Glutamatergic neuron (in vitro differentiated cells): ENCODE measurements around the gene MRC2. TPM values are rescaled to one million over a fixed set of nuclear protein-coding genes. Genes with fewer than 3 reads are reported as not detected.
A peak's percentile ranks its signal among the peaks of the same experiment; 100 is the strongest.
"Not testable (repeated sequence)": the region's sequence is repeated elsewhere in the genome, so short reads cannot be mapped to it uniquely, and the experiment has no call there.

Source experiments
- DNase-seq: peaks from one replicate; pipeline ENCODE4 v3.0.0; 2022
- H3K27ac Mint-ChIP-seq: one replicate; pipeline ENCODE4 v1.8.0; 2020; ENCODE audit warnings: mild to moderate bottlenecking, mixed read lengths, inconsistent platforms; ENCODE audit not compliant: unreplicated experiment
- H3K27me3 Mint-ChIP-seq: one replicate; pipeline ENCODE4 v1.8.0; 2020; ENCODE audit warnings: mild to moderate bottlenecking, moderate library complexity, mixed read lengths, inconsistent platforms; ENCODE audit not compliant: unreplicated experiment
- H3K36me3 Mint-ChIP-seq: one replicate; pipeline ENCODE4 v1.8.0; 2020; ENCODE audit warnings: mild to moderate bottlenecking, mixed read lengths, inconsistent platforms; ENCODE audit not compliant: unreplicated experiment
- H3K4me1 Mint-ChIP-seq: one replicate; pipeline ENCODE4 v1.8.0; 2020; ENCODE audit warnings: mild to moderate bottlenecking, low read depth, mixed read lengths, inconsistent platforms; ENCODE audit not compliant: unreplicated experiment
- H3K4me3 Mint-ChIP-seq: one replicate; pipeline ENCODE4 v1.8.0; 2020; ENCODE audit warnings: mild to moderate bottlenecking, mixed read lengths, inconsistent platforms; ENCODE audit not compliant: unreplicated experiment
- H3K9me3 Mint-ChIP-seq: one replicate; pipeline ENCODE4 v1.8.0; 2020; ENCODE audit warnings: mild to moderate bottlenecking, moderate library complexity, mixed read lengths, inconsistent platforms; ENCODE audit not compliant: unreplicated experiment
- CTCF ChIP-seq: fragments of 200-600 bp; sonication (generic); IDR thresholded peaks from one replicate; pipeline ENCODE4 v1.5.0; 2021; ENCODE audit not compliant: partially characterized antibody, unreplicated experiment
- total RNA-seq: library from RNA; stranded (reverse); fragmentation: NEBNext Ultra II Directional; extraction: Animal tissue kit (Norgen Biotek cat#: 25700); gene quantifications from one replicate; pipeline ENCODE4 v1.2.1, GENCODE V29; 2021; ENCODE audit not compliant: unreplicated experiment

MRC2 gene
- total RNA-seq, 1 donor from 2014 or later: 24.0 TPM

- no peak for TF ChIP-seq CTCF
- DNase-seq: no peak
- H3K27ac Mint-ChIP-seq: no peak overlapping the region
- H3K4me3 Mint-ChIP-seq: no peak overlapping the region
- no peaks in the 10 kb centered on the region for H3K4me1 Mint-ChIP-seq
- H3K9me3 Mint-ChIP-seq: no peaks in the 10 kb centered on the region
- peaks cover 11% of the 10 kb centered on the region for H3K36me3 Mint-ChIP-seq
- no peaks in the 10 kb centered on the region for H3K27me3 Mint-ChIP-seq
Observed at GRCh38 chr17:62601471-62601870, 26.0 kb upstream of the MRC2 start.

DNA sequence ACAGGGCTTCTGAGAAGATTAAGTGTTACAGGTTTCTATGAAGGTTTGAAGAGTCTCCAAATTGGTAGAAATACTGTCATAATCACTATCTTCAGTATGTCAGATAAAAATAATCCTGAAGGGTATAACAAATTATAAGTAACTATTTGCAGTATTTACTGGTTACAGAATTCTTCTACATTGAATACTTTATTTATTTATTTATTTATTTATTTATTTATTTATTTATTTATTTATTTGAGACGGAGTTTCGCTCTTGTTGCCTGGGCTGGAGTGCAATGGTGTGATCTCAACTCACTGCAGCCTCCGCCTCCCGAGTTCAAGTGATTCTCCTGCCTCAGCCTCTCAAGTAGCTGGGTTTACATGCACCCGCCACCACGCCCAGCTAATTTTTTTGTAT is 23.7 kb upstream of the MRC2 start:
- H3K9me3 Mint-ChIP-seq, H3K36me3 Mint-ChIP-seq, H3K27ac Mint-ChIP-seq, H3K4me3 Mint-ChIP-seq, H3K27me3 Mint-ChIP-seq, H3K4me1 Mint-ChIP-seq, DNase-seq: not testable (repeated sequence)

DNA sequence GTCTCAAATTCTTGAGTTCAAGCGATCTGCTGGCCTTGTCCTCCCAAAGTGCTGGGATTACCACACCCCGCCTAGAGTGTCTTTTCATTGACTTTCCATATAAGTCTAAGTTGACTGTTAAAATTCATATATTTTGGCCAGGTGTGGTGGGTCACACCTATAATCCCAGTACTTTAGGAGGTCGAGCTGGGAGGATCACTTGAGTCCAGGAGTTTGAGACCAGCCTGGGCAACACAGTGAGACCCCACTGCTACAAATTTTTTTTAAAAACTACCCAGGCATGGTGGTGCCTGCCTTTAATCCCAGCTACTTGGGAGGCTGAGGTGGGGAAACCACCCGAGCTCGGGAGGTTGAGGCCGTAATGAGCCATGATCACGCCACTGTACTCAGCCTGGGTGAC is 21.9 kb upstream of the MRC2 start:
- no peaks in the 10 kb centered on the region for H3K36me3 Mint-ChIP-seq
- H3K9me3 Mint-ChIP-seq: peaks cover 1% of the 10 kb centered on the region

DNA sequence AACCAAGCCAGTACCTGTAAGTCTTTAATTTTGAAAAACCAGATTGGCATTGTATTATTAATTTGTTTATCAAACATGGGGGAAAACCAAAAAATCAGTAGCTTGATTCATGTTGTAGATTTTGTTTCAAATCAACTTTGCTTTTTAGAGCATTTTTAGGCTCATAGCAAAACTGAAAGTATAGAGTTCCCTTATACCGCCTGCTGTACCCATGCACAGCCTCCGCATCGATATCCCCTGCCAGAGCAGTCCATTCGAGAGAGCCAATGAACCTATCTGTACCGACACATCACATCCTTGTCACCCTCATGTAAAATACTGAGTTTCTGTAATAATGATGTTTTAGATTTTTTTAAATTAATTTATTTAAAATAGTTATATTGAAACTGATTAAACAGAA is 16.2 kb upstream of the MRC2 start:
- no peak for DNase-seq
- Mint-ChIP-seq H3K36me3 (no peaks in the 10 kb centered on the region), H3K4me1 (peaks cover 20% of the 10 kb centered on the region), H3K9me3 (peaks cover 4% of the 10 kb centered on the region), H3K27ac (no peak overlapping the region), H3K27me3 (peaks cover 2% of the 10 kb centered on the region), H3K4me3 (no peak overlapping the region)
- no peak for TF ChIP-seq CTCF

More for the DNA sequence above, 21.9 kb upstream of the MRC2 start:
- H3K4me3 Mint-ChIP-seq: no peak overlapping the region
- H3K4me1 Mint-ChIP-seq: no peaks in the 10 kb centered on the region
- DNase-seq: no peak
- H3K27ac Mint-ChIP-seq: no peak overlapping the region
- no peaks in the 10 kb centered on the region for H3K27me3 Mint-ChIP-seq
- TF ChIP-seq CTCF: no peak

- Mint-ChIP-seq H3K4me1 (peaks cover 20% of the 10 kb centered on the region), H3K36me3 (no peaks in the 10 kb centered on the region), H3K4me3 (no peak overlapping the region), H3K9me3 (peaks cover 4% of the 10 kb centered on the region), H3K27ac (no peak overlapping the region), H3K27me3 (peaks cover 2% of the 10 kb centered on the region)
- TF ChIP-seq CTCF: no peak
- DNase-seq: no peak
Observed at GRCh38 chr17:62611728-62612127, 15.7 kb upstream of the MRC2 start.

- DNase-seq: not testable (repeated sequence)
Observed at GRCh38 chr17:62612289-62612688, 15.2 kb upstream of the MRC2 start.

DNA sequence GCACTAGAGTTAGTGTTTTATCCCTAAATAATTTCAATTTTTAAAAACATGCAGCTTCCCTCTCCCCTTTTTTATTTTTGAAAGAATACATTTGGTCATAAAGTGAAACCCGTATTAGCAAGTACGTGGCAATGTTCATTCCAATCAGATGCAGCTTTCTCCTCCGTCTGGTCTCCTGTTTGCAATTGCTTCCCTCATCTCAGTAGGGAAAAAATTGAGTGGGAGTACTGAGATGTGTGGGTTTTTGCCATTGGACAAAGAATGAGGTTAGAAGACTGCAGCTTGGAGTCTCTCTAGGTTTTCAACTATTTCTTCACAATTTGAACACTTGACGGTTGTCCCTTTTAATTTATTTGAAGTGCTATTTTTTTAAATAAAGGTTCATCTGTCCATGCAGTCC is 14.4 kb upstream of the MRC2 start:
- H3K4me1 Mint-ChIP-seq: peaks cover 33% of the 10 kb centered on the region
- not testable (repeated sequence) for H3K36me3 Mint-ChIP-seq, H3K9me3 Mint-ChIP-seq, H3K27ac Mint-ChIP-seq, H3K4me3 Mint-ChIP-seq, DNase-seq, H3K27me3 Mint-ChIP-seq

More at GRCh38 chr17:62612289-62612688, 15.2 kb upstream of the MRC2 start:
- not testable (repeated sequence) for H3K27me3 Mint-ChIP-seq, H3K4me3 Mint-ChIP-seq, H3K36me3 Mint-ChIP-seq, H3K9me3 Mint-ChIP-seq
- Mint-ChIP-seq H3K4me1 (peaks cover 25% of the 10 kb centered on the region), H3K27ac (peak overlapping the region; percentile 48)
